HT-29 (cell line): ENCODE data around the gene OR14J1. TPM values are rescaled to one million over a fixed set of nuclear protein-coding genes. Genes with fewer than 3 reads are reported as not detected.
"Not testable (repeated sequence)": the region's sequence is repeated elsewhere in the genome, so short reads cannot be mapped to it uniquely, and the experiment has no call there.

Source experiments
- DNase-seq: peaks from one replicate; pipeline ENCODE4 v3.0.0-alpha.2; 2015; ENCODE audit warnings: low spot score
- total RNA-seq: library from RNA; depleted of rRNA; stranded (reverse); fragments of >200 nt; shearing (Covaris generic); gene quantifications from 2 replicates; pipeline ENCODE4 v1.2.3, GENCODE V29; 2014; rRNA removed

Gene OR14J1, protein sequence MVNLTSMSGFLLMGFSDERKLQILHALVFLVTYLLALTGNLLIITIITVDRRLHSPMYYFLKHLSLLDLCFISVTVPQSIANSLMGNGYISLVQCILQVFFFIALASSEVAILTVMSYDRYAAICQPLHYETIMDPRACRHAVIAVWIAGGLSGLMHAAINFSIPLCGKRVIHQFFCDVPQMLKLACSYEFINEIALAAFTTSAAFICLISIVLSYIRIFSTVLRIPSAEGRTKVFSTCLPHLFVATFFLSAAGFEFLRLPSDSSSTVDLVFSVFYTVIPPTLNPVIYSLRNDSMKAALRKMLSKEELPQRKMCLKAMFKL
- total RNA-seq, result not detected in 2 replicates

DNA sequence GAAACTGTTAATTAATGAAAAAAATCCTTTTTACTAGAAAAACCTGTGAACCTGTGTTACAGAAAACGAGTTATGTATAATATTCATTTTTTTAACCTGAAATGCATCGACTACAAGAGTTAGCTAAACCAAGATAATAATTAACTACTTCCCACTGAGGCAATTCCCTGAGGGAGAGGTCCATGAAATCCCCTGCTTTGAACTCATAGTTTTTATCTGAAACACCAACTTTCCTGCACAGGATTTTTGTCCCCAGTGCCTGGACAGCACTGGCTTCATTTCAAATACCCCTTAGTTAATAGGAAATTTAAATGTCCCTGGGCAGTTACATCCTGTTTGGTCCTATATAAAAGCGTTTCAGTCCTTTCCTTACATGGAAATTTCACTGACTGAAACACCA is at the start of gene OR14J1:
Gene OR14J1 (plus strand): TSS at position 386 of the 400 bp plus-strand sequence. CDS start 4,989 bp downstream, outside the sequence.
- no peak for DNase-seq

DNA sequence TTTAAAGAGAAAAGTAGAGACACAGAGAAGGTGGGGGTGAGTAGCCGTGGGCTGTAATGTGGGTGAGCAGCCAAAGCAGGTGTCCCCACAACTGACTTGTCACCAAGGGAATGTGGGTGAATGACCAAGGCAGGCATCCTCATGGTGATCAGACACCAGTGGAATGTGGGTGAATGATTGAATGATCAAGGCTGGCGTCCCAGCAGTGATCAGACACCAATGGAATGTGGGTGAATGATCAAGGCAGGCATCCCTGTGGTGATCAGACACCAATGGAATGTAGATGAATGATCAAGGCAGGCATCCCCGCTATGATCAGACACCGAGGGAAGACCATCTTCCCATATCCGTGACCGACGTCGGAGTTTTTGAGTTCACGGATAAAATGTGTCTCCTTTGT is 49.8 kb upstream of the OR14J1 start:
- no peak for DNase-seq

DNA sequence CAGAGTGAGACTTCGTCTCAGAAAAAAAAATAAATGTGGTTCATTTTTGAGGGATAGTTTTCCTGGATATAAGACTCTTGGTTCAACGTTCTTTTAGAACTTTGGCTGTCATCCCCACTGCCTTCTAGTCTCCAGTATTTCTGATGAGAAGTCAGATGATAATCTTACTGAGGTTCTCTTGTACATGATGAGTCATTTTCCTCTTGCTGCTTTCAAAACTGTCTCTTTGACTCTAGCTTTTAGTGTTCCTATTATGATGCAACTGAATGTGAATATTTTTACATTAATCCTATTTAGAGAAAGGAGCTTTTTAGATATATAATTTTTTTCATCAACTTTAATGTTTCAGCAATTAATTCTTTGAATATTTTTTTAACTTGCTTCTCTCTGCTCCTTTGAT is 46.0 kb upstream of the OR14J1 start:
- DNase-seq, result no peak

DNA sequence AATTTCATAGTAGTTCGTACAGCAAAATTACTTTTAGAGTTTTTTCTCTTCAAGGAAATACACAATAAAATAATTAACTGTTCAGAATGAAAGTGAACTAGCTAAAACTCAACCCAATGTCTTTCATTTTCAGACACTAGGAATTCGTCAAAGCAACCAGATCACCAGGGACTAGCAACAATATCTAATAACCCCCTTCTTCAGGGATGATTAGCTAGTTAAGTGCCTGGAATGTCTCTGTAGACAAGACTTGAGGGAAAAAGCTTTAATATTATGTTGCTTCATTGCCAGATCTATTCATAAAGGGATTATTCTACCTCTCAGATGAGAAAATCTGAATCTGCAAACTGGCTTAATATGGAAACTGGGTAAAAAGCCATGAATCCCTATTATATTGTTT is 41.8 kb upstream of the OR14J1 start:
- DNase-seq, result no peak

DNA sequence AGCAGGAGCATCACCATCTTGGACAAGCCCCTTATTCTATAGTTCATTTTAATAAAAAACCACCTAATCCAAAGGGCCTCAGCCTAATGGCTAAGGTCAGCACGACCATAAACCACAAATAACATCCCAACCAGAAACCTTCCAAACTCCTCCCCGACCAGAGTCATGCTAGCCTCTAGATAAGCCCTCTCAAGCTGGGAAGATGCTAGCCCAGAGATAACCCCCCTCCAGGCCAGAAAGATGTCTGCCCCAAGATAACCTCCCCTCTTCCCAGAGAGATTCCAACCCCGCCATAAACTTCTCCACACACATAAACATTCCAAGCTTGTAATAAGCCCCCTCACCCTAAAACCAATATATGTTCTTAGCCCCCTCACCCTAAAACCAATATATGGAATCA is 38.5 kb upstream of the OR14J1 start:
- no peak for DNase-seq

DNA sequence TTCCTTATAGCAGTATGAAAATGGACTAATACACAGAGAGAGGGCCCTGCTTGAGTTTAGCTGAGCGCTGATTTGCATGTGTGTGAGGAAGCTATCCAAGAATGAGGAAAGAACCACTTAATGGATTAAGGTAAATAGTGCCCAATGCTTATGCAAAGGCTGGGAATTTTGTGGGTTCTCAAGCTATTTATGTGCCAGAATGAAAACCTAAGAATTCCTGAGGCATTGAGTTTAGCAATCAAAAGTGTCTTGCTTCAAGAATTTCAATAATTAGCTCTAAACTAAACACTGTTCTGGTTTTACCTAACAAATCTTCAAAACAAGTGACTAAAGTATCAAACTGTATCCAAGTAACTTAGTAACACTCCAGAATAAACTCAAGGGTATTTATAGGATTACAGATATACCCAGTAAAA is 7.0 kb upstream of the OR14J1 start:
- DNase-seq, result peak; percentile 1

DNA sequence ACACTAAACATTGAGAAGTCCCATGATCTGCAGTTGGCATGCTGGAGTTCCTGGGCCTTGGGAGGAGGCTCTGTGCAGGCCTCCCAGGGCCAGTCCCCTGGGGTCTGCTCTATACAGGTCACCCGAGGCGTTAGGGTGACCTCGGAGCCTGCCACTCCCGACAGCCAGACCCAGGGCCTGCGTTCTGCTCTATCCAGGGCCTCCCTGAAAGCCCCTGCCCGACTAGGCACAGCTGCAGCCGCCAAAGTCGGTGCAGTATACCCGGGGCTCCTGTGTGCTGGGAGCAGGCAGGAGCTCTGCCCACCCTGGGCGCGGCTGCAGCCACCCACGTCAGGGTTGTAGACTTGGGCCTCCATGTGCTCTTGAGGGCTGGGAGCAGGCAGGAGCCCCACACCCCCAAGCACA is 6.3 kb upstream of the OR14J1 start:
- no peak for DNase-seq

DNA sequence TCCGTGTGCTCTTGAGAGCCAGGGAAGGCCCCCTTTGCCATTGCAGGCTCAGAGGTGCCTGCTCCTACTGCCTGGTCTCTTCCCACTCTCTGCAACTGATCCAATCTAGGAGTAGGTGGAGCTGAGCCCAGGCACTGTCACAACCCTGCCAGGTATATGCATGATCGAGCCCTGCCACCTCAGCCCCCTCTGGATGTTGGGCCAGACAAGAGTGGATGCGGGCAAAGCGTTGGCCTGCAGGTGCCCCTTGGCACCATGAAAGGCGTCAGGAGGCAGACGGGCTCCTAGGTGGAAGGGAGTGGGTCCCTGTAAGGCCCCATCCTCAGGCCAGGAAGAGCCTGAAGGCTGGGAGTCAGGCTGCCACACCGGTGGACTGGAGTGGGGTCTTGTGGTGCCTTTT is 5.9 kb upstream of the OR14J1 start:
- DNase-seq, result no peak

DNA sequence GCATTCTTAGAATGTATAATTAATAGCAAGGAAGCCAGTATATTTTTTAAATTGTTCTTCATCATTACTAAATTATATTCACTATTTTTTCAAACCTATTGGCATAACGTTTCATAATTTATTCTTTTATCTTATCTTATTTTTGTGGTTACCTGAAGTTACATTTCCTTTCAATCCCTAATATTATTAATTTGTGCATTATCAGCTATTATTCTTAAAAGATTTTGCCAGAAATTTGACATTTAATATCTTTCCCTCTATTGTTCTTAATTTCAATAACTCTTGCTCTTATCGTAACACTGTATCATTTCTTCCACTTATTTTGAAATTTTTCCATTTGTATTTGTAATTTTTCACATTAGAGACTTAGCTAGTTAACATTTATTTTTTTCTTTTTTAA is 18.4 kb downstream of the OR14J1 start:
- no peak for DNase-seq

DNA sequence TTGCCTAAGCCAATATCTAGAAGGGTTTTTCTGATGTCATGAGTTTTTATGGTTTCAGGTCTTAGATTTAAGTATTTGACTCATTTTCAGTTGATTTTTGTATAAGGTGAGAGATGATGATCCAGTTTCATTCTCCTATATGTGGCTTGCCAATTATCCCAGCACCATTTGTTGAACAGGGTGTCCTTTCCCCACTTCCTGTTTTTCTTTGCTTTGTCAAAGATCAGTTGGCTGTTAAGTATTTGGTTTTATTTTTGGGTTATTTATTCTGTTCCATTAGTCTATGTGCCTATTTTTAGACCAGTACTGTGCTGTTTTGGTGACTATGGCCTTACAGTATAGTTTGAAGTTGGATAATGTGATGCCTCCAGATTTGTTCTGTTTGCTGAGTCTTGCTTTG is 21.8 kb downstream of the OR14J1 start:
- not testable (repeated sequence) for DNase-seq

DNA sequence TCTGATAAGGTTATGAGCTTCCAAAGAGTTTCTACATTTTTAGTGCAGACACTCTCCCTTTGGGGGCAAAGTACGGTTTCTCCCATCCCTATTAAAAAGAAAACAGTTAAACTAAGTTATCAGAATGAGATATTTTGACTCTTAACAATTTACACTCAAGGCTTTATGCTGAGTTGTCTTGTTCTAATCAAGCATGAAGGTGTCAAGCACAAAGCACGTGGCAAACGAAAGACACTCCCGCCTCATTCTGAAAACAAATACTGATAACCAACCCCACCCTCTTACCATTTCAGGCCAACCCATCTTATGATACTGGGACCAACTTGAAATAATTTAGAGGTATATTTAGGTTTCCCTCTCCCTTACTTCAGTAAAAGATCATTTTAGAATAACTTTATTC is 24.3 kb downstream of the OR14J1 start:
- DNase-seq, result no peak

DNA sequence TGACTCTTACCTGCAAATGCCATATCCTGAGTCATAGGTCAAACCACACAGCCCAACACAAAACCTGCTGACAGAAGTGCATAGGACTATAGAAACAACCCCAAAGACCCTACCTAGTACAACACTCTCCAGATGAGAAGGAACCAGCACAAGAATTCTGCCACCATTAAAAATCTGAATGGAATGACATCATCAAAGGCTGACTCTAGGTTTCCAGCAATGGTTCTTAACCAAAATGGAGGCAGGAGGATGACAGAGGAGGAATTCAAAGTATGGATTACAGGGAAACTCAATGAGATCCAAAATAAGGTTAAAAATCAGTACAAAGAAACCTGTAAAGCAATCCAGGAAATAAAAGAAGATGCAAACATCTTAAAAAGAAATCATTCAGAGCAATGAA is 31.2 kb downstream of the OR14J1 start:
- no peak for DNase-seq

DNA sequence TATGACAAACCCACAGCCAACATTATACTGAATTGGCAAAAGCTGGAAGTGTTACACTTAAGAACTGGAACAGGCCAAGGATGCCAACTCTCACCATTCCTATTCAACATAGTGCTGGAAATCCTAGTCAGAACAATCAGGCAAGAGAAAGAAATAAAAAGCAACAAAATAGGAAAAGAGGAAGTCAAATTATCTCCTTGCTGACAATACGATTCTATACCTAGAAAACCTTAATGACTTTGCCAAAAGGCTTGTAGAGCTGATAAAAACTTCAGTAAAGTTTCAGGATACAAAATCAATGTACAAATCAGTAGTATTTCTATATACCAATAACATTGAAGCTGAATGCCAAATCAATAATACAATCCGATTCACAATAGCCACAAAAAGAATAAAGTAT is 34.8 kb downstream of the OR14J1 start:
- no peak for DNase-seq

DNA sequence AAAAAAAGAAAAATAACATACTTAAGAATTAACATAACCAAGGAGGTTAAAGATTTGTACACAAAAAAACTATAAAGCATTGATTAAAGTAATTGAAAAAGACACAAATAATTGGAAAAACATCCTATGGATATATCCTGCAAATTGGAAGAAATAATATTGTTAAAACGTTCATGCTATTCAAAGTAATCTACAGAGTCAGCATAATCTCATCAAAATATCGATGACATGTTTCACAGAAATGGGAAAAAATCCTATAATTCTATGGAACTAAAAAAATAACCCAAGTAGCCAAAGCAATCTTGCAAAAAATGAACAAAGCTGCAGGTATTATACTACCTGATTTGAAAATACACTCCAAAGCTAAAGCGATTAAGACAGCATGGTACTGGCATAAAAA is 43.9 kb downstream of the OR14J1 start:
- DNase-seq, result no peak

DNA sequence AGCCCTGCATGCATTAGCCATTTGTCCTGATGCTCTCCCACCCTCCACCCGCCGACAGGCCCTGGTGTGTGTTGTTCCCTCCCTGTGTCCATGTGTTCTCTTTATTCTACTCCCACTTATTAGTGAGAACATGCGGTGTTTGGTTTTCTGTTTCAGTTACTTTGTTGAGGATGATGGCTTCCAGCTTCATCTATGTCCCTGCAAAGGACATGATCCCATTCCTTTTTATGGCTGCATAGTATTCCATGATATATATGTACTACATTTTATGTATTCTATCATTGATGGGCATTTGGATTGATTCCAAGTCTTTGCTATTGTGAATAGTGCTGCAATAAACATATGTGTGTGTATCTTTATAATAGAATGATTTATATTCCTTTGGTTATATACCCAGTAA is 47.8 kb downstream of the OR14J1 start:
- not testable (repeated sequence) for DNase-seq

DNA sequence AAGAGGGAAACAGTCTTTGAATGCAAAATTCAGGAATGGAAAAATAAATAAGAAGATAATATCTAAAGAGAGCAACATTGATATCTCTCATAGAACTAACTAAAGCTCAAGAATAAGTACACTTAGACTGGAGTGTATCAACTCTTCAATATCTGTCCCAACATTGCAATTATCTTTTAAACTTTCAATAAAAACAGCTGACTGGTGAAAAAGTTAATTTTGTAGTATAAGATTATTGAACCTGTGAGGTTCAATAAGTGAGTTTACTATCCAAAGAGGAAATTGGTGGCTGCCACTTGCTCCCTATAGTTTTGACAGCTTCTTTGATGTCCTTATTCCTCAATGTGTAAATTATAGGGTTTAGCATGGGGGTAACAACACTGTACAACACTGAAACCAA is 53.5 kb downstream of the OR14J1 start:
- DNase-seq, result no peak

DNA sequence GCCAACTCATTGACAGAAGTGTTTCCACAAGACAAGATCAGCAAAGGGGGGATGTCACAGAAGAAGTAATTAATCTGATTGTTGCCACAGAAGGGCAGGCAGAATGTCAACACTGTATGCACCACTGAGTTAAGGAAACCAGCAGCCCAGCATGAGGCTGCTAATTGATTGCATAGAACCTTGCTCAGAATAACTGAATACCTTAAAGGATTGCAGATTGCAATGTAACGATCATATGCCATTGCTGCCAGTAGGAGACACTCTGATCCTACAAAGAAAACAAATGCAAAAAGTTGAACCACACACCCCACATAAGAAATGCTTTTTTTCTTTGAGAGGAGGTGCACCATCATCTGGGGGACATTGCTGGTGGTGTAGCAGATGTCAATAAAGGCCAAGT is 54.1 kb downstream of the OR14J1 start:
- DNase-seq, result no peak

Other genes with a start within 250 kb of the OR14J1 start
- gene OR2B3, start 214.4 kb upstream of the OR14J1 start, total RNA-seq, result not detected in 2 replicates
- gene OR2J1, start 202.2 kb upstream of the OR14J1 start, total RNA-seq, result not detected in 2 replicates
- gene OR2J3, start 193.6 kb upstream of the OR14J1 start, total RNA-seq, result not detected in 2 replicates
- gene OR2J2, start 130.8 kb upstream of the OR14J1 start, total RNA-seq, result not detected in 2 replicates
- not detected in 2 replicates for gene OR5V1, start 67.2 kb downstream of the OR14J1 start, total RNA-seq
- not detected in 2 replicates for gene OR12D3, start 73.6 kb downstream of the OR14J1 start, total RNA-seq
- gene OR12D2, start 93.9 kb downstream of the OR14J1 start, total RNA-seq, result not detected in 2 replicates
- not detected in 2 replicates for gene OR12D1, start 113.2 kb downstream of the OR14J1 start, total RNA-seq
- gene OR10C1, start 137.6 kb downstream of the OR14J1 start, total RNA-seq, result not detected in 2 replicates
- gene OR11A1, start 155.4 kb downstream of the OR14J1 start, total RNA-seq, result not detected in 2 replicates
- not detected in 2 replicates for gene OR2H1, start 155.5 kb downstream of the OR14J1 start, total RNA-seq
- not detected in 2 replicates for gene MAS1L, start 186.3 kb downstream of the OR14J1 start, total RNA-seq